H1 (cell line): ENCODE data around the gene PLCB1. TPM values are rescaled to one million over a fixed set of nuclear protein-coding genes. Genes with fewer than 3 reads are reported as not detected.

Experiments used
- CTCF ChIA-PET: fragments of 300-600 bp; sonication (Branson Sonifier 250); formaldehyde crosslinking; loops from one replicate; lab custom pipeline; 2021; ENCODE audit not compliant: partially characterized antibody; lab: Charles Lee
- POLR2A ChIA-PET: fragments of 300-600 bp; sonication (Branson Sonifier 250); formaldehyde crosslinking; loops from one replicate; lab custom pipeline; 2021; ENCODE audit warnings: inconsistent platforms; ENCODE audit not compliant: partially characterized antibody; lab: Charles Lee
- DNase-seq, 2 experiments: peaks; one replicate each; pipeline versions ENCODE4 v3.0.0 to v3.0.0-alpha.2; 2010 to 2022; ENCODE audit warnings: low spot score in 2 of 2, low read depth in 1 of 2, mixed read lengths in 1 of 2
- FAIRE-seq: peaks from 2 replicates; lab custom pipeline; 2011; peaks lifted over from hg19 to GRCh38; lab: Jason Lieb, UNC
- H2AFZ ChIP-seq: 2 replicates; pipeline ENCODE4 v1.8.1; 2012; ENCODE audit warnings: low read length, inconsistent platforms
- H2AK5ac ChIP-seq: 2 replicates; pipeline ENCODE4 v1.6.1; 2013; ENCODE audit warnings: low read depth, low read length
- H2BK120ac ChIP-seq: replicated peaks from 2 replicates; pipeline ENCODE3; 2013; ENCODE audit warnings: low read depth, low read length, inconsistent platforms
- H2BK12ac ChIP-seq: 2 replicates; pipeline ENCODE4 v1.6.1; 2013; ENCODE audit warnings: low read depth, low read length
- H2BK15ac ChIP-seq: 2 replicates; pipeline ENCODE4 v1.6.1; 2013; ENCODE audit warnings: low read length
- H2BK20ac ChIP-seq: 2 replicates; pipeline ENCODE4 v1.6.1; 2013; ENCODE audit warnings: low read length
- H2BK5ac ChIP-seq: 2 replicates; pipeline ENCODE4 v1.6.1; 2013; ENCODE audit warnings: low read depth, low read length
- H3K14ac ChIP-seq: 2 replicates; pipeline ENCODE4 v1.6.1; 2013; ENCODE audit warnings: inconsistent platforms; ENCODE audit not compliant: insufficient read length
- H3K18ac ChIP-seq: 2 replicates; pipeline ENCODE4 v1.6.1; 2013; ENCODE audit warnings: low read length; ENCODE audit errors: extremely low read depth
- H3K23ac ChIP-seq: 2 replicates; pipeline ENCODE4 v1.6.1; 2013; ENCODE audit warnings: inconsistent platforms; ENCODE audit not compliant: insufficient read length
- H3K23me2 ChIP-seq: 2 replicates; pipeline ENCODE4 v1.6.1; 2013; ENCODE audit warnings: low read depth, low read length
- H3K27ac ChIP-seq: 2 replicates; pipeline ENCODE4 v1.6.1; 2011; ENCODE audit warnings: low read depth, low read length, inconsistent platforms
- H3K27me3 ChIP-seq, 4 experiments: replicated peaks in 1 of 4; 1 replicate in 1 of 4; 2 replicates in 3 of 4; pipeline versions ENCODE4 v1.6.1 to v1.8.1; 2011 to 2013; ENCODE audit warnings: low read length in 3 of 4, mild to moderate bottlenecking in 3 of 4, inconsistent platforms in 2 of 4, mixed read lengths in 2 of 4, moderate library complexity in 1 of 4; ENCODE audit not compliant: control insufficient read depth in 3 of 4, insufficient read depth in 3 of 4; ENCODE audit errors: extremely low read depth in 1 of 4
- H3K36me3 ChIP-seq, 4 experiments: 2 replicates each; pipeline versions ENCODE4 v1.6.1 to v1.8.1; 2011 to 2013; ENCODE audit warnings: mild to moderate bottlenecking in 4 of 4, low read length in 3 of 4, moderate library complexity in 2 of 4, control low read depth in 1 of 4, inconsistent platforms in 1 of 4; ENCODE audit not compliant: insufficient read depth in 4 of 4, control insufficient read depth in 2 of 4
- H3K4ac ChIP-seq: replicated peaks from 2 replicates; pipeline ENCODE3; 2013; ENCODE audit warnings: low read length, low read depth, mixed read lengths, inconsistent platforms; ENCODE audit not compliant: insufficient read length
- H3K4me1 ChIP-seq, 4 experiments: replicated peaks in 1 of 4; 1 replicate in 1 of 4; 2 replicates in 3 of 4; pipeline versions ENCODE4 v1.6.1 to v1.8.1; 2011 to 2013; ENCODE audit warnings: low read length in 3 of 4, inconsistent platforms in 2 of 4, mixed read lengths in 1 of 4; ENCODE audit not compliant: insufficient read depth in 4 of 4, control insufficient read depth in 3 of 4
- H3K4me2 ChIP-seq, 2 experiments: 2 replicates each; pipeline versions ENCODE4 v1.6.1 to v1.8.1; 2011 to 2013; ENCODE audit warnings: low read depth in 2 of 2, low read length in 2 of 2, control low read depth in 1 of 2, inconsistent platforms in 1 of 2, mild to moderate bottlenecking in 1 of 2; ENCODE audit not compliant: insufficient read depth in 1 of 2
- H3K4me3 ChIP-seq, 4 experiments: fragments of 200-600, 300-600 bp in 1 of 4; sonication (generic), shearing (Covaris generic), sonication (Bioruptor Twin) in 1 of 4; 2 replicates each; pipeline versions ENCODE4 v1.5.1 to v1.8.1; 2011 to 2016; ENCODE audit warnings: low read length in 4 of 4, low read depth in 3 of 4, control low read depth in 2 of 4, inconsistent platforms in 2 of 4, mild to moderate bottlenecking in 2 of 4, mixed read lengths in 1 of 4, moderate library complexity in 1 of 4; ENCODE audit not compliant: insufficient read depth in 2 of 4; ENCODE audit errors: extremely low read depth in 1 of 4
- H3K56ac ChIP-seq: replicated peaks from 2 replicates; pipeline ENCODE3; 2013; ENCODE audit warnings: low read depth, mild to moderate bottlenecking, mixed read lengths, low read length, inconsistent platforms; ENCODE audit not compliant: insufficient read length
- H3K79me1 ChIP-seq: 2 replicates; pipeline ENCODE4 v1.6.1; 2013; ENCODE audit warnings: low read depth, low read length, control low read depth
- H3K79me2 ChIP-seq, 2 experiments: 2 replicates each; pipeline versions ENCODE4 v1.6.1 to v1.8.1; 2012 to 2013; ENCODE audit warnings: low read length in 2 of 2, mild to moderate bottlenecking in 2 of 2, inconsistent platforms in 1 of 2; ENCODE audit not compliant: insufficient read depth in 2 of 2, control insufficient read depth in 1 of 2
- H3K9ac ChIP-seq, 4 experiments: replicated peaks in 1 of 4; 1 replicate in 1 of 4; 2 replicates in 3 of 4; pipeline versions ENCODE4 v1.6.1 to v1.8.1; 2011 to 2013; ENCODE audit warnings: low read depth in 3 of 4, low read length in 3 of 4, control low read depth in 2 of 4, mild to moderate bottlenecking in 2 of 4, moderate library complexity in 2 of 4, inconsistent platforms in 1 of 4; ENCODE audit errors: extremely low read depth in 1 of 4
- H3K9me3 ChIP-seq, 2 experiments: 2 replicates each; pipeline versions ENCODE4 v1.6.1 to v1.8.1; 2012 to 2013; ENCODE audit warnings: mild to moderate bottlenecking in 2 of 2, moderate library complexity in 2 of 2, control low read depth in 1 of 2, inconsistent platforms in 1 of 2, low read depth in 1 of 2, low read length in 1 of 2, mixed read lengths in 1 of 2; ENCODE audit not compliant: insufficient read depth in 2 of 2
- H4K20me1 ChIP-seq, 2 experiments: replicated peaks in 1 of 2; 2 replicates each; pipeline versions ENCODE3 to v1.8.1; 2011 to 2013; ENCODE audit warnings: inconsistent platforms in 2 of 2, low read length in 2 of 2, mild to moderate bottlenecking in 1 of 2; ENCODE audit not compliant: insufficient read depth in 2 of 2, control insufficient read depth in 1 of 2
- H4K5ac ChIP-seq: 2 replicates; pipeline ENCODE4 v1.6.1; 2013; ENCODE audit warnings: low read length, low read depth, mixed read lengths, inconsistent platforms; ENCODE audit not compliant: insufficient read length
- H4K8ac ChIP-seq: 2 replicates; pipeline ENCODE4 v1.8.0; 2013; ENCODE audit warnings: mild to moderate bottlenecking, moderate library complexity, low read length, inconsistent platforms; ENCODE audit not compliant: insufficient read depth; ENCODE audit errors: extremely low read depth
- H4K91ac ChIP-seq: replicated peaks from 2 replicates; pipeline ENCODE3; 2013; ENCODE audit warnings: low read length, mixed read lengths, inconsistent platforms; ENCODE audit not compliant: insufficient read length
- CBX5 ChIP-seq: fragments of 300-800, 300-1000 bp; sonication (generic); IDR thresholded peaks from 2 replicates; pipeline ENCODE4 v1.7.1; 2016; ENCODE audit warnings: antibody characterized with exemption, low read length, low read depth
- FOSL1 ChIP-seq: IDR thresholded peaks from 2 replicates; pipeline ENCODE4 v1.6.1; 2011; ENCODE audit warnings: mild to moderate bottlenecking, low read depth, low read length, moderate library complexity; ENCODE audit not compliant: insufficient read depth
- KDM1A ChIP-seq: fragments of 200-600, 300-600 bp; sonication (generic); IDR thresholded peaks from 2 replicates; pipeline ENCODE4 v1.7.1; 2016; ENCODE audit warnings: mild to moderate bottlenecking, low read length, borderline replicate concordance
- NRF1 ChIP-seq: IDR thresholded peaks from 2 replicates; pipeline ENCODE4 v1.6.1; 2011; ENCODE audit warnings: mild to moderate bottlenecking, low read depth, low read length, improper control_type of control experiment
- RAD21 ChIP-seq, 2 experiments: IDR thresholded peaks in 1 of 2; conservative IDR thresholded peaks in 1 of 2; 2 replicates each; pipeline ENCODE4 v1.6.1; 2011; ENCODE audit warnings: low read depth in 2 of 2, low read length in 2 of 2, improper control_type of control experiment in 1 of 2, inconsistent platforms in 1 of 2, mild to moderate bottlenecking in 1 of 2, moderate library complexity in 1 of 2
- SUZ12 ChIP-seq: fragments of 200-600 bp; sonication (generic); IDR thresholded peaks from 2 replicates; pipeline ENCODE4 v1.6.1; 2012; ENCODE audit warnings: mild to moderate bottlenecking, inconsistent platforms, low read length, moderate library complexity, mixed read lengths
- WGBS, 2 experiments: shearing (Covaris generic) in 1 of 2; methylation state at CpG; one replicate each; pipeline versions ENCODE4 v1.1.6 to v1.1.7; 2013 to 2015; ENCODE audit warnings: low lambda C conversion rate in 2 of 2, mixed read lengths in 2 of 2, inconsistent platforms in 1 of 2, low coverage in 1 of 2, missing lambda C conversion rate in 1 of 2; ENCODE audit not compliant: insufficient replicate concordance in 2 of 2, insufficient coverage in 1 of 2, insufficient read length in 1 of 2; ENCODE audit errors: extremely low coverage in 1 of 2, missing lambda C conversion rate in 1 of 2; 5-methylcytosine and 5-hydroxymethylcytosine counted together
- polyA plus RNA-seq, 7 experiments: library from polyadenylated mRNA; depleted of rRNA in 3 of 7; stranded (reverse) in 5 of 7; unstranded in 2 of 7; fragments of >200 nt in 5 of 7; fragments of 200-250 nt in 2 of 7; gene quantifications; 1 replicate in 5 of 7; 2 replicates in 1 of 7; 4 replicates in 1 of 7; pipeline versions ENCODE4 v1.2.1 to v1.2.3, GENCODE V29; 2011 to 2013; ENCODE audit warnings: missing spikeins in 2 of 7, mixed read lengths in 2 of 7
- total RNA-seq: library from RNA; stranded (reverse); fragmentation: NEBNext Ultra II Directional; extraction: Animal tissue kit (Norgen Biotek cat#: 25700); gene quantifications from 2 replicates; pipeline ENCODE4 v1.2.1, GENCODE V29; 2021

The PLCB1 gene
- total and polyA plus RNA-seq, 2 of the 8 experiments (the other 6 are each of a cell fraction or from before 2014, with no cell fraction given): 2.6 to 9.1 TPM

DNA sequence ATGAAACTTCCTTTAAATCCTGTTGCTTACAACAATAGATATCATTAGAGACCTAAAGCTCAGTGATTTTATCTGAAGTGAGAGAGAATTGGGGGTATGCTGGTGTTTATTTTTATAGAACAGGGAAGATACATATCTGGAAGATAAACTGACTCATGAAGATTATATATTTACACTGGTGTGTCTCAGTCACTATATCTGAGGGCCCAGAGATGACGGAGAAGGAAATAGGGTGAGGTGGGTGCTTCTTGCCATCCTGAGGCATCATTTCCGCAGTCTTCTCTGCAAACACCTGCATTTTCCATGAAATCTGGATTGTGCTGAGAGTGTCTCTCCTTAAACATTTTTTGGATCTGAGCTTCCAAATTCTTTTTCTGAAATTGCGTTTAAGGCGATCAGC lies 5.9 kb upstream of the PLCB1 start:
- ChIA-PET CTCF (interaction anchor here (2.4 to 6.9 kb wide), 2 partner anchors 82 to 595 kb away, joined by 11 to 31 read pairs; no protein-coding TSS in a partner anchor), POLR2A (no interaction called here)
- no peaks in the 10 kb centered on the region for H3K9me3 ChIP-seq
- H3K4me2 ChIP-seq: no peak overlapping the region
- H3K56ac ChIP-seq: no peak overlapping the region
- H3K79me1 ChIP-seq: no peaks in the 10 kb centered on the region
- no peak overlapping the region for H3K18ac ChIP-seq
- no peak for TF ChIP-seq SUZ12
- TF ChIP-seq NRF1: no peak
- TF ChIP-seq CBX5: no peak
- no peak for TF ChIP-seq FOSL1
- no peak for TF ChIP-seq KDM1A
- TF ChIP-seq RAD21 (IDR thresholded peaks at IDR 0.05 in 1 of 2, conservative IDR thresholded peaks at IDR 0.05 in 1 of 2; ENCODE audit: low read depth in 2 of 2, low read length in 2 of 2): no peak
- H2BK12ac ChIP-seq: no peak overlapping the region
- no peak overlapping the region for H4K91ac ChIP-seq
- H3K23ac ChIP-seq: no peak overlapping the region
- no peak overlapping the region for H4K5ac ChIP-seq
- H3K23me2 ChIP-seq: no peaks in the 10 kb centered on the region; the same call in 1 of the 2 replicates
- H3K4ac ChIP-seq: no peak overlapping the region
- no peak overlapping the region for H3K14ac ChIP-seq
- H3K4me1 ChIP-seq: peaks cover 0 to 6% (median 0%) of the 10 kb centered on the region in 4 experiments; a peak in 1 of 7 replicates
- H3K27me3 ChIP-seq: peaks cover 0 to 8% (median 5%) of the 10 kb centered on the region in 4 experiments; a peak in 4 of 7 replicates
- no peak overlapping the region for H3K27ac ChIP-seq
- H3K4me3 ChIP-seq: no peak overlapping the region
- H3K9ac ChIP-seq: no peak overlapping the region
- no peak for DNase-seq
- no peak for FAIRE-seq
- H2AFZ ChIP-seq: no peak overlapping the region
- no peak overlapping the region for H2BK20ac ChIP-seq
- H2BK5ac ChIP-seq: no peak overlapping the region
- no peaks in the 10 kb centered on the region; a peak in 1 of 4 replicates for H3K79me2 ChIP-seq
- no peak overlapping the region for H2BK120ac ChIP-seq
- no peaks in the 10 kb centered on the region for H3K36me3 ChIP-seq
- H2AK5ac ChIP-seq: no peak overlapping the region
- H4K8ac ChIP-seq: no peak overlapping the region
- no peaks in the 10 kb centered on the region for H4K20me1 ChIP-seq
- H2BK15ac ChIP-seq: no peak overlapping the region
- 89% methylated on average over 4 of the region's 4 CpGs; no CpG with 5 or more reads in 1 of the 2 experiments for WGBS, 2 experiments
